GM23338 (cell line): ENCODE measurements around the gene SERAC1. TPM values are rescaled to one million over a fixed set of nuclear protein-coding genes. Genes with fewer than 3 reads are reported as not detected.

Experiments used
- ATAC-seq: fragments of 200-7000 bp; cut with Tn5 transposase; 3 replicates; pipeline ENCODE4 v1.9.1; 2020
- DNase-seq: peaks from one replicate; pipeline ENCODE4 v3.0.0-alpha.2; 2015; ENCODE audit warnings: low spot score
- H2AFZ ChIP-seq: fragments of 200-600 bp; sonication (generic); 2 replicates; pipeline ENCODE4 v1.8.0; 2016; ENCODE audit warnings: antibody characterized with exemption, mild to moderate bottlenecking, moderate library complexity
- H3F3A ChIP-seq: fragments of 200-600 bp; sonication (generic); replicated peaks from 2 replicates; pipeline ENCODE4 v1.8.0; 2017; ENCODE audit warnings: antibody characterized with exemption, mixed run types, low read depth
- H3K27ac ChIP-seq: fragments of 200-600 bp; sonication (generic); 2 replicates; pipeline ENCODE4 v1.6.1; 2016; ENCODE audit warnings: low read depth
- H3K27me3 ChIP-seq: fragments of 200-600 bp; sonication (generic); 2 replicates; pipeline ENCODE4 v1.8.0; 2016; ENCODE audit warnings: mild to moderate bottlenecking, mixed run types, moderate library complexity; ENCODE audit not compliant: insufficient read depth
- H3K36me3 ChIP-seq: fragments of 200-600 bp; sonication (generic); 2 replicates; pipeline ENCODE4 v1.8.0; 2016; ENCODE audit warnings: mild to moderate bottlenecking; ENCODE audit not compliant: insufficient read depth
- H3K4me1 ChIP-seq: fragments of 200-600 bp; sonication (generic); 2 replicates; pipeline ENCODE4 v1.8.0; 2016; ENCODE audit warnings: mild to moderate bottlenecking, moderate library complexity; ENCODE audit not compliant: insufficient read depth
- H3K4me2 ChIP-seq: fragments of 200-600 bp; sonication (generic); 2 replicates; pipeline ENCODE4 v1.7.1; 2017; ENCODE audit warnings: mixed run types
- H3K4me3 ChIP-seq: fragments of 200-600 bp; sonication (generic); 2 replicates; pipeline ENCODE4 v1.6.1; 2016; ENCODE audit warnings: mixed run types
- H3K79me2 ChIP-seq: fragments of 200-600 bp; sonication (generic); replicated peaks from 2 replicates; pipeline ENCODE4 v1.8.0; 2017; ENCODE audit warnings: mild to moderate bottlenecking; ENCODE audit not compliant: insufficient read depth
- H3K9me2 ChIP-seq: fragments of 200-600 bp; sonication (generic); 2 replicates; pipeline ENCODE4 v1.8.0; 2017; ENCODE audit not compliant: insufficient read depth
- H4K20me1 ChIP-seq: fragments of 200-600 bp; sonication (generic); replicated peaks from 2 replicates; pipeline ENCODE4 v1.8.0; 2017; ENCODE audit warnings: mild to moderate bottlenecking; ENCODE audit not compliant: insufficient read depth
- H3K27ac Mint-ChIP-seq: 2 replicates; pipeline ENCODE4 v1.8.0; 2020; ENCODE audit warnings: inconsistent platforms, mild to moderate bottlenecking, moderate library complexity, mixed read lengths
- H3K27me3 Mint-ChIP-seq: 3 replicates; pipeline ENCODE4 v1.8.0; 2022; ENCODE audit warnings: low read depth, mild to moderate bottlenecking, moderate library complexity, mixed read lengths, inconsistent platforms; ENCODE audit not compliant: insufficient read depth, poor library complexity
- H3K36me3 Mint-ChIP-seq: 3 replicates; pipeline ENCODE4 v1.8.0; 2021; ENCODE audit warnings: low read depth, mild to moderate bottlenecking, inconsistent platforms, moderate library complexity, mixed read lengths
- H3K4me1 Mint-ChIP-seq: 3 replicates; pipeline ENCODE4 v1.8.0; 2020; ENCODE audit warnings: mild to moderate bottlenecking, inconsistent platforms, mixed read lengths
- H3K4me3 Mint-ChIP-seq: 3 replicates; pipeline ENCODE4 v1.8.0; 2021; ENCODE audit warnings: moderate library complexity, mild to moderate bottlenecking, inconsistent platforms, mixed read lengths
- H3K9me3 Mint-ChIP-seq: 3 replicates; pipeline ENCODE4 v1.8.0; 2020; ENCODE audit warnings: moderate library complexity, mild to moderate bottlenecking, inconsistent platforms, mixed read lengths
- CREB1 ChIP-seq: fragments of 250-450 bp; sonication (Bioruptor Pico); IDR thresholded peaks from 2 replicates; pipeline ENCODE4 v1.5.0; 2020; ENCODE audit warnings: low read depth, mild to moderate bottlenecking, moderate library complexity
- CTCF ChIP-seq, 2 experiments: fragments of 200-600 bp in 1 of 2; sonication (generic) in 1 of 2; conservative IDR thresholded peaks; 2 replicates each; pipeline versions ENCODE4 v1.5.1 to v1.6.1; 2016 to 2017; ENCODE audit warnings: antibody characterized with exemption in 2 of 2, low read depth in 2 of 2, mild to moderate bottlenecking in 2 of 2, moderate library complexity in 1 of 2
- ETS1 ChIP-seq: IDR thresholded peaks from 2 replicates; pipeline ENCODE4 v1.6.1; 2016; ENCODE audit warnings: antibody characterized with exemption
- EZH2 ChIP-seq: fragments of 200-600 bp; sonication (generic); IDR thresholded peaks from one replicate; pipeline ENCODE4 v1.8.0; 2017; ENCODE audit warnings: antibody characterized with exemption, mild to moderate bottlenecking, low read depth; ENCODE audit not compliant: unreplicated experiment
- JUNB ChIP-seq: IDR thresholded peaks from one replicate; pipeline ENCODE4 v1.6.1; 2016; ENCODE audit warnings: antibody characterized with exemption; ENCODE audit not compliant: unreplicated experiment
- STAT1 ChIP-seq: IDR thresholded peaks from one replicate; pipeline ENCODE4 v1.6.1; 2016; ENCODE audit warnings: antibody characterized with exemption; ENCODE audit not compliant: unreplicated experiment
- ZNF331 ChIP-seq: fragments of 250-450 bp; sonication (Bioruptor Pico); IDR thresholded peaks from 2 replicates; pipeline ENCODE4 v1.5.0; 2020; ENCODE audit warnings: low read depth, mild to moderate bottlenecking, moderate library complexity
- ZNF462 ChIP-seq: fragments of 250-450 bp; sonication (Bioruptor Pico); IDR thresholded peaks from 2 replicates; pipeline ENCODE4 v1.5.0; 2020; ENCODE audit warnings: mild to moderate bottlenecking, moderate library complexity
- polyA plus RNA-seq: library from polyadenylated mRNA; unstranded; fragments of >200 nt; fragmentation: Nextera tagmentation; extraction: Ambion mirVana; gene quantifications from 2 replicates; pipeline ENCODE4 v1.2.1, GENCODE V29; 2016
- total RNA-seq: library from RNA; depleted of rRNA; stranded (reverse); fragments of >200 nt; shearing (Covaris generic); gene quantifications from 2 replicates; pipeline ENCODE4 v1.2.3, GENCODE V29; 2014

The SERAC1 gene
- total and polyA plus RNA-seq, 2 experiments from 2014 or later = 5.1 to 8.4 TPM

GRCh38 chr6:158078320-158078719, 89.7 kb downstream of the SERAC1 start (continued):
- no peak for TF ChIP-seq ZNF462
- TF ChIP-seq JUNB = no peak
- TF ChIP-seq STAT1 = no peak
- TF ChIP-seq CTCF (conservative IDR thresholded peaks at IDR 0.05; ENCODE audit: low read depth in 2 of 2) = no peak
- TF ChIP-seq CREB1 (CRISPR knock-in tag) = no peak
- no peak for TF ChIP-seq ZNF331 (CRISPR knock-in tag)
- no peak for TF ChIP-seq EZH2

GRCh38 chr6:158077676-158078075, 90.4 kb downstream of the SERAC1 start:
- no peaks in the 10 kb centered on the region for H3K36me3 ChIP-seq
- no peaks in the 10 kb centered on the region for H3F3A ChIP-seq
- H3K4me2 ChIP-seq = no peak overlapping the region
- Mint-ChIP-seq H3K4me1 (no peaks in the 10 kb centered on the region), H3K4me3 (no peak overlapping the region), H3K27ac (no peak overlapping the region), H3K9me3 (no peaks in the 10 kb centered on the region), H3K27me3 (peaks cover 3% of the 10 kb centered on the region), H3K36me3 (peaks cover 43% of the 10 kb centered on the region)
- DNase-seq (no peak), ATAC-seq (no peak; the same call in 2 of the 3 replicates)
- H3K27me3 ChIP-seq = no peaks in the 10 kb centered on the region
- no peak overlapping the region for H2AFZ ChIP-seq
- H3K4me1 ChIP-seq = no peaks in the 10 kb centered on the region
- no peak overlapping the region for H3K27ac ChIP-seq
- H3K4me3 ChIP-seq = no peak overlapping the region
- no peaks in the 10 kb centered on the region for H3K79me2 ChIP-seq
- no peaks in the 10 kb centered on the region for H3K9me2 ChIP-seq
- H4K20me1 ChIP-seq = peaks cover 3% of the 10 kb centered on the region; the same call in 1 of the 2 replicates
- no peak for TF ChIP-seq ETS1
